Body of pancreas (tissue), 4 donors: ENCODE results near the gene CTRL.
A peak's percentile ranks its signal among the peaks of the same experiment; 100 is the strongest.

ENCODE experiments used
- CTCF ChIP-seq, 7 experiments: fragments of 450-650 bp in 4 of 7; fragments of 200-600 bp in 3 of 7; sonication (generic) in 3 of 7; IDR thresholded peaks; one replicate each; pipeline ENCODE4 v1.5.1; 2016 to 2019; ENCODE audit warnings: antibody characterized with exemption in 7 of 7
- POLR2A ChIP-seq, 3 donors: fragments of 450-650 bp; IDR thresholded peaks; one replicate each; pipeline ENCODE4 v1.6.1; 2016; ENCODE audit warnings: antibody characterized with exemption in 3 of 3, mild to moderate bottlenecking in 2 of 3

GRCh38 chr16:67979955-67980678 lies 48.5 kb upstream of the CTRL start, which contains the start of gene DPEP3:
- no peak for TF ChIP-seq POLR2A (IDR thresholded peaks at IDR 0.05)
- TF ChIP-seq CTCF (IDR thresholded peaks at IDR 0.05), result peak in 3 of 7 experiments; percentile 9 to 21 (median 19)
